ENCODE results near the gene E2F3.

The E2F3 gene

DNA sequence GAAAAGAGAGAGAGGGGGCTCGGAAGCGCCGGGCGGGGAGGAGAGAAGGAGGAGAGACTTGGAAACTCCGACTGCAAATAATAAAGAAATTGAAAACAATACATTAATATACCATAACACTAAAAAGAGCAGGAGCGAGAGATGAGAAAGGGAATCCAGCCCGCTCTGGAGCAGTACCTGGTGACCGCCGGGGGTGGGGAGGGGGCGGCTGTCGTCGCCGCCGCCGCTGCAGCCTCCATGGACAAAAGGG lies 338 bp downstream of the E2F3 start:
- DNase-seq (ENCODE audit: low read depth in 1 of 2, low spot score in 1 of 2): no peak

GRCh38 chr6:20402342-20403069 lies 827 bp downstream of the E2F3 start:
- DNase-seq (ENCODE audit: low read depth in 1 of 2, low spot score in 1 of 2): peak; percentile 3 to 18

DNA sequence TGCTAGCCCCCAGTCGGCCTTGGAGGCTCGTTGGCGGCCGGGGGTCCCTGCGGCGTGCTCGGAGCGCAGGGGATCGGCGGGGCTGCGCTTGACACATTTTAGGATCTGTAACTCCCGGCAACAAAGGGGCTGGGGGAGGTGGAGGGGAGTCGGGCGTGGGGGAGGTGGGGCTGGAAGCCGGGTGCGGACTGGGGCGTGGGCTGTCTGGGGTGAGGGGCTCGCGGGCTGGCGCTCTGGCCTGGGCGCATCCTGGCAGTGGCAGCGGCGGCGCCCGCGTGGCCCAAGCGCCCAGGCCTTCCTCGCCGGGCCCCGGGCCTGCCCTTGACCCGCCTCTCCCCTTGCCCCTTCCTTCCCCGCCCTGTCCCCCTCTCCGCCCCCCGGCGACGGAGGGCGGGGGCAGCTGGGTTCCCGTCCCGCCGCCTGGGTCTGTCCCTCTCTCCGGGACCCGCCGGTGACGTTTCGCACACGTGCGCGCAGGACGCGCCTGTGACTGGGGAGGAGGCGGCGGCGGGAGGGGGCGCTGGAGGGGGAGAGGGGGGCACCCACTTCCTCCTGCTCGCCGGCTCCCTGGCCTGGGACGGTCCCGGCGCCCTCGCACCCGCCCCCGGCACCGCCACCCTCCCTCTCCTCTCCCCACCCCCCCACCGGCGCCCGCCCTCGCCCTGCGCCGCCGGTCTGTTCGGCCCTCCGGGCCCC lies 1.5 kb downstream of the E2F3 start:
- peak; percentile 71 to 85 for DNase-seq (ENCODE audit: low read depth in 1 of 2, low spot score in 1 of 2)

GRCh38 chr6:20403766-20404640 lies 2.3 kb downstream of the E2F3 start:
- DNase-seq (ENCODE audit: low read depth in 1 of 2, low spot score in 1 of 2): peak; percentile 40 to 66

GRCh38 chr6:20404641-20405032 lies 3.0 kb downstream of the E2F3 start:
- peak; percentile 31 to 38 for DNase-seq (ENCODE audit: low read depth in 1 of 2, low spot score in 1 of 2)

- no peak for DNase-seq (ENCODE audit: low read depth in 1 of 2, low spot score in 1 of 2)
Observed at GRCh38 chr6:20408851-20409250, 7.2 kb downstream of the E2F3 start.

- no peak for DNase-seq (ENCODE audit: low read depth in 1 of 2, low spot score in 1 of 2)
Observed at GRCh38 chr6:20409427-20409971, 7.8 kb downstream of the E2F3 start.

- DNase-seq (ENCODE audit: low read depth in 1 of 2, low spot score in 1 of 2): no peak
Observed at GRCh38 chr6:20411544-20411943, 9.9 kb downstream of the E2F3 start.

- no peak for DNase-seq (ENCODE audit: low read depth in 1 of 2, low spot score in 1 of 2)
Observed at GRCh38 chr6:20411953-20412681, 10.4 kb downstream of the E2F3 start.

- DNase-seq (ENCODE audit: low read depth in 1 of 2, low spot score in 1 of 2): no peak
Observed at GRCh38 chr6:20412682-20413073, 11.0 kb downstream of the E2F3 start.

GRCh38 chr6:20413826-20414225 lies 12.1 kb downstream of the E2F3 start:
- DNase-seq (ENCODE audit: low read depth in 1 of 2, low spot score in 1 of 2): no peak

DNA sequence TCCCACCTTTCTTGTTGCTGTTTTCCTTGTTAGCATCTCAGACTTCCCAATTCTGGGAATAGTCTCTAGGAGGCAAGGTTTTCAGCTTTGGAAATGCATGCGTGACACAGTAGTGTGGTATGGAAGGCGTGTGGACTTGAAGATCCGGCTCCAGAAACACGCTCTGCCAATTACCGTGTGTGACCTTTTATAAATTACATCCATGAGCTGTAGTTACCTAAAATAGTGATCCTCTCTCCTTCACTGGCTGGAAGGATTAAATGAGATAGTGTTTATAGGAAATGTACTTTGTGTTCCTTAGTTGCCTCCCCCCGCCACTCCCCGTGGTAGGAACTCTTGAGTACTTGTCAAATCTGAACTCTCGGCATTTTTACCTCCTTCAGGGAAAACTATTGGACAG lies 13.0 kb downstream of the E2F3 start:
- no peak for DNase-seq (ENCODE audit: low read depth in 1 of 2, low spot score in 1 of 2)

DNA sequence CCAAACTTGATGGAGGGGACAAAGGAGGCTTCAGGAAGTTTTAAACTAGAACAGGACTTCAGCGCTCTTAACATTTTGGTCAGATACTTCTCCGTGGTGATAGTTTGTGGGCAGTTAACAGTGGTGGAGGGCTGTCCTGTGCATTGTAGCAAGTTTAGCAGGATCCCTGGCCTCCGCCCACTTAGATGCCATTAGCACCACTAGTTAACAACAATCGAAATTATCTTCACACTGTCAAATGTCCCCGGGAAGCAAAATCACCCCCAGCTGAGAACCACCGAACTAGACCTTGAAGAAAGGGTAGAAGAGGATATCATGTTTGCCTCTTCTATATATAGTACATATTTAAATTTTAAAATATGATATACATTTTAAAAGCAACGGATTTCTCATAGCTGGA lies 13.6 kb downstream of the E2F3 start:
- DNase-seq (ENCODE audit: low read depth in 1 of 2, low spot score in 1 of 2): no peak

GRCh38 chr6:20415712-20416454 lies 14.2 kb downstream of the E2F3 start:
- no peak for DNase-seq (ENCODE audit: low read depth in 1 of 2, low spot score in 1 of 2)

- no peak for DNase-seq (ENCODE audit: low read depth in 1 of 2, low spot score in 1 of 2)
Observed at GRCh38 chr6:20416567-20417345, 15.1 kb downstream of the E2F3 start.

- no peak for DNase-seq (ENCODE audit: low read depth in 1 of 2, low spot score in 1 of 2)
Observed at GRCh38 chr6:20417819-20418218, 16.1 kb downstream of the E2F3 start.

DNA sequence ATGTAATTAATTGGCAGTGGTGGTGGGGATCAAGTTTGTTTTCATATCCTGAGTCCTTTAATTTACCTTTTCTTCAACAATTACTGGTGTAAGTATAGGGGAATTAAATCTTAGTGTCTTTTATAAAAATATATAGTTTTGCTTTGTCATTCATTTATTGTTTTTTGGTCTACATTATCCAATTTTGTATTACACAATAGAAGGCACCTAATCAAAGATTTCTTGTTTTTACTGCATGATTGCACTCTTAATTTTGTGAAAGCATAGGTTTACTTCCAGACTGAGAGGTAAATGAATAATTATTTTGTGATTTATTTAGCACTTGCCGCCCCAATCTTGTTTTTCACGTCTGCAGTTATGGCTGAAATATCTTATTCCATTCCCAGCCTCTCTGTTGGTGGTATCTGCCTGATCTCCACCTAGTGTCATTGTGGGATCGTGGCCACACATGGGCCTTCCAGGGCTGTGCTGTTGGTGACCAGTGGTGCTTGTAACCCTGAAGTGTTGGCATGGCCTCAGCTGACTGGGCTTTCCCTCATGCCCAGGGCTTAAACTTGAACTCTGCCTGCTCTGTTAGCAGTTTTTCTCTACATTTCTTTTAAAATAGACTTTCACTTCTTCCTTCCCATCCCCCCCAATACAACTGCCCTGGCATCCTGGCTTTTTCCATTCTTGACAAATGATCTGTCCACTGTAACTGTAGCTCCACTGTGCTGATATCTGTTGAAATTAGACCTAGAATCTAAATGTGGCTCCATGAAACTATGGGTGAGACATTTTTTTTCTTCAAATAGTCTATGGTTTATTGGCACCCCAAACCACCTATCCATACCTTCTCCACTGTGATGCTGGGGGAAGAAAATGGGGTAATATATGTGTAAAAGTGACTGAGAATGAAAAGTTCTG lies 24.8 kb downstream of the E2F3 start:
- DNase-seq (ENCODE audit: low read depth in 1 of 2, low spot score in 1 of 2): no peak

- no peak for DNase-seq (ENCODE audit: low read depth in 1 of 2, low spot score in 1 of 2)
Observed at GRCh38 chr6:20427856-20428255, 26.2 kb downstream of the E2F3 start.

DNA sequence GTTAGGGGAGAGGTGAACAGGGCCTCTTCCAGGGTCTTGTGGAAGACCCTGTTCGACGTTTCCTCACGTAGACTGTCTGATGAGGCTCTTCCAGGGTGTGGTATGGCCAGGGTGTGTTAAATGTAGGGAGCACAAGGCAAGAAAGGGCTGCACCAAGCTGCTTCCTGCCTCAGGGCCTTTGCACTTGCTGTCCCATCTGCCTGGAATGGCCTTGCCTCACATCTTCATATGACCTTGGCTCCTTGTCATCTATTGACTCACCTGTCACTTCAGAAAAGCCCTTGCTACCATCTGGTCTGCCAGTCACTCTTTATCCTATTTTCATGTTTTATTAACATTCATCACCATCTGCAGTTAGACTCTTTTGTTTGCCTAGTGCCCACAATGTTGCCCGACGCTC lies 31.0 kb downstream of the E2F3 start:
- no peak for DNase-seq (ENCODE audit: low read depth in 1 of 2, low spot score in 1 of 2)

Measured in stimulated activated CD4-positive, alpha-beta T cell treated with anti-CD3 and anti-CD28 coated beads, Interleukin-15, amount 100 ng/mL, for 1 hour (primary cell).